Right renal pelvis (tissue), 4 donors: ENCODE results near the gene CBX1. TPM values are rescaled to one million over a fixed set of nuclear protein-coding genes. Genes with fewer than 3 reads are reported as not detected.

Source experiments
- DNase-seq, 4 donors: peaks; one replicate each; pipeline ENCODE4 v3.0.0-alpha.2; 2013; ENCODE audit warnings: low read depth in 4 of 4, low spot score in 3 of 4, missing footprints in 1 of 4
- polyA plus RNA-seq, 4 donors: library from polyadenylated mRNA; unstranded; fragments of 120-200 nt; gene quantifications; one replicate each; pipeline ENCODE4 v1.2.1, GENCODE V29; 2013; ENCODE audit not compliant: insufficient read length in 4 of 4

CBX1 gene
- polyA plus RNA-seq, 4 donors = 180 to 203 (median 189) TPM

GRCh38 chr17:48028736-48029135 is 72.5 kb downstream of the CBX1 start:
- no peak for DNase-seq

GRCh38 chr17:48027322-48027981 is 73.8 kb downstream of the CBX1 start:
- DNase-seq = no peak

- peak in 2 of 4 donors; percentile 86 to 88 for DNase-seq
Measured at GRCh38 chr17:48026502-48027321, 74.6 kb downstream of the CBX1 start.

DNA sequence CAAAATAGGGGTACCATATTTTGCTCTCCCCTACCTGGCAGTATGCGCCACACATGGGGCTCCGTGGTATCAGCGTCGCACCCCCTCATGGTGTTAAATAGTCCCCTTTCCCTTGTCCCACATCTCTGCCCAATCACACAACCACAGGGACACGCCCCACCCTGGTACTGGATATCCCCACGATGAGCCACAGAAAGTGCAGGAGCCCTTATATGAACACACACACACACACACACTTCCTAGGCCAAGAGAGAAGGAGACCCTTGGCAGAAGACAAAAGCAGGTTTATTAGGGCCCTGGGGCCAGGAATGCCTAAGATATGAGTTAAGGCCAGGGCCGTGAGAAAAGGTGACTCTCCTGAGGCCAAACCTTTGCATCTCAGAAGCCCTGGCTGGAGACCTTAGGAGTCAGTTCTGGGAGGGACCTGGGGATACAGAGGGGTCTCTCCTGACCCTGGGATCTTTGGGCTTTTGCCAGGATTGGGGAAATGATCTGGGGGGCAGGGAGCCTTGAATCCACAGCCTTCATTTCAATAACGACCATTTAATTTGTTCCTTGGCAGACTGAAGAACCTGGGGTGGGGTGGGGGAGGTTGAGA is 75.3 kb downstream of the CBX1 start:
- no peak for DNase-seq

GRCh38 chr17:48025040-48025903 is 76.0 kb downstream of the CBX1 start:
- peak; percentile 92 to 96 (median 93) for DNase-seq

GRCh38 chr17:48024149-48025039 is 76.9 kb downstream of the CBX1 start:
- DNase-seq = no peak

- DNase-seq = no peak
Measured at GRCh38 chr17:48023400-48024148, 77.7 kb downstream of the CBX1 start.

- DNase-seq = no peak
Measured at GRCh38 chr17:48022901-48023300, 78.4 kb downstream of the CBX1 start.

GRCh38 chr17:48021934-48022333 is 79.3 kb downstream of the CBX1 start:
- no peak for DNase-seq

Other genes with a start within 250 kb of the CBX1 start
- 10 to 100 TPM; 24.3 to 25.7 (median 25.4) TPM for gene SP2, start 205.2 kb downstream of the CBX1 start, polyA plus RNA-seq
- gene PNPO, start 159.9 kb downstream of the CBX1 start, polyA plus RNA-seq = 10 to 100 TPM; 21.1 to 22.6 (median 22.2) TPM
- 10 to 100 TPM; 17.4 to 23.6 (median 22.0) TPM for gene PRR15L, start 143.6 kb downstream of the CBX1 start, polyA plus RNA-seq
- gene CDK5RAP3, start 130.4 kb downstream of the CBX1 start, polyA plus RNA-seq = 100 to 1,000 TPM; 118 to 153 (median 147) TPM
- gene COPZ2, start 63.7 kb downstream of the CBX1 start, polyA plus RNA-seq = 10 to 100 TPM; 19.5 to 24.2 (median 19.5) TPM
- gene NFE2L1, start 53.1 kb downstream of the CBX1 start, polyA plus RNA-seq = 100 to 1,000 TPM; 219 to 302 (median 264) TPM
- 10 to 100 TPM; 16.9 to 20.1 (median 18.0) TPM for gene SNX11, start 6.3 kb upstream of the CBX1 start, polyA plus RNA-seq